ENCODE measurements around the gene DOCK4. TPM values are rescaled to one million over a fixed set of nuclear protein-coding genes. Genes with fewer than 3 reads are reported as not detected.
A peak's percentile ranks its signal among the peaks of the same experiment; 100 is the strongest.

The DOCK4 gene
- total and polyA plus RNA-seq, 7 donors: 3.0 to 28.5 (median 14.1) TPM

DNA sequence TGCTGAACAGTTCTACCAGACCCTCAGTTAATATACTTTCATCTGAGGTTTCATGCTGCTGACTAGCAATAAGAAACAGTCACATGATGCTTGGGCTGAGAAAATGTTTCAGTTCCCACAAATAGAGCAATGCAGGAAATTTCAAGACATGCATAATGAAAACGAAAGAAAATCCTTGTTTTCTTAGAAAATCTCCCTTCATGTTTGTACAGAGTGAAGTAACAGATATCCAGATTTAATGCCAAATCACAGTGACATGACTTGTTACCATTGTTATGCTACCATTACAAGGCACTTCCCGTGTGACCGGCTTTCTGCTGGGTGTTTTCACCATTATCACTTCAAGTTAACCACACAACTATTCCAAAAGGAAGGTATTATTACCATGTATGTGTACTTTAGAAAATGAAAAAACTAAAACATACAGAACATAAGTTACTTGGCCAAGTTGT lies 121.7 kb downstream of the DOCK4 start:
- WGBS, 2 donors: 43 to 73% methylated on average over 3 of the region's 3 CpGs
- Histone ChIP-seq H3K4me3 (no peak overlapping the region), H3K27me3 (no peaks in the 10 kb centered on the region)

GRCh38 chr7:112083776-112084355 lies 122.3 kb downstream of the DOCK4 start:
- Histone ChIP-seq H3K27ac (no peak overlapping the region), H3K36me3 (no peaks in the 10 kb centered on the region), H3K27me3 (no peaks in the 10 kb centered on the region), H3K4me1 (peaks cover 0 to 6% (median 2%) of the 10 kb centered on the region in 4 donors), H3K9me3 (no peaks in the 10 kb centered on the region), H3K4me3 (no peak overlapping the region)
- WGBS, 2 donors: 93 to 94% methylated on average over 7 of the region's 7 CpGs
- no peak for DNase-seq
- no peak for TF ChIP-seq POLR2A (IDR thresholded peaks at IDR 0.05)
- no peak for TF ChIP-seq EP300 (IDR thresholded peaks at IDR 0.05)
- TF ChIP-seq, protein P1, sequence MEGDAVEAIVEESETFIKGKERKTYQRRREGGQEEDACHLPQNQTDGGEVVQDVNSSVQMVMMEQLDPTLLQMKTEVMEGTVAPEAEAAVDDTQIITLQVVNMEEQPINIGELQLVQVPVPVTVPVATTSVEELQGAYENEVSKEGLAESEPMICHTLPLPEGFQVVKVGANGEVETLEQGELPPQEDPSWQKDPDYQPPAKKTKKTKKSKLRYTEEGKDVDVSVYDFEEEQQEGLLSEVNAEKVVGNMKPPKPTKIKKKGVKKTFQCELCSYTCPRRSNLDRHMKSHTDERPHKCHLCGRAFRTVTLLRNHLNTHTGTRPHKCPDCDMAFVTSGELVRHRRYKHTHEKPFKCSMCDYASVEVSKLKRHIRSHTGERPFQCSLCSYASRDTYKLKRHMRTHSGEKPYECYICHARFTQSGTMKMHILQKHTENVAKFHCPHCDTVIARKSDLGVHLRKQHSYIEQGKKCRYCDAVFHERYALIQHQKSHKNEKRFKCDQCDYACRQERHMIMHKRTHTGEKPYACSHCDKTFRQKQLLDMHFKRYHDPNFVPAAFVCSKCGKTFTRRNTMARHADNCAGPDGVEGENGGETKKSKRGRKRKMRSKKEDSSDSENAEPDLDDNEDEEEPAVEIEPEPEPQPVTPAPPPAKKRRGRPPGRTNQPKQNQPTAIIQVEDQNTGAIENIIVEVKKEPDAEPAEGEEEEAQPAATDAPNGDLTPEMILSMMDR (IDR thresholded peaks at IDR 0.05): no peak
- no peak for TF ChIP-seq POLR2AphosphoS5 (IDR thresholded peaks at IDR 0.05)
- intact Hi-C loops (cut with DNase I): no loop called here

More for the DNA sequence above, 121.7 kb downstream of the DOCK4 start:
- H3K27ac ChIP-seq: peak overlapping the region in 2 of 4 donors; percentile 48 to 50
- no peaks in the 10 kb centered on the region for H3K9me3 ChIP-seq
- TF ChIP-seq, protein P1 (IDR thresholded peaks at IDR 0.05): no peak
- no peak for TF ChIP-seq POLR2A (IDR thresholded peaks at IDR 0.05)
- no peak for TF ChIP-seq POLR2AphosphoS5 (IDR thresholded peaks at IDR 0.05)
- no peak for TF ChIP-seq EP300 (IDR thresholded peaks at IDR 0.05)
- DNase-seq: no peak
- peaks cover 0 to 6% (median 2%) of the 10 kb centered on the region in 4 donors for H3K4me1 ChIP-seq
- H3K36me3 ChIP-seq: no peaks in the 10 kb centered on the region
- intact Hi-C loops (cut with DNase I): no loop called here

DNA sequence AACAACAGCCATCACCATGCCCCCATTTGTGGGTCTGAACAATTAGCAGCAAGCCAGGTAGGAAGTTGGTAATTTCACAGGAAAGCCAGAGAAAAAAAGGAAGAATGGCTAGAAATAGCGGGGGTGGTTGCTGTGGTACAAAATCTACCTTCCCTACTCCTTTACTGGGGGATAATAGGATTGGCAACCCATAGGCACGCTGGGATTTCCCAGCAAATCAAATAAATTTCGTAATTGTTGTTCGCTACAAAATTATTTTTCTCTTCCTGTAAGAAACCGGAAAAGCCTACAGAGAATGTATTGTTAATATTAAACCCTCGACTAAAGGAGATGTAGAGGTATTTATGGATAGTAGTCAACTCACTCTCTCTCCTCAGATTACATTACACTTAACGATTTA lies 123.9 kb downstream of the DOCK4 start:
- no peak for TF ChIP-seq POLR2AphosphoS5 (IDR thresholded peaks at IDR 0.05)
- TF ChIP-seq POLR2A (IDR thresholded peaks at IDR 0.05): no peak
- no peak for TF ChIP-seq EP300 (IDR thresholded peaks at IDR 0.05)
- TF ChIP-seq, protein P1 (IDR thresholded peaks at IDR 0.05): no peak
- peak overlapping the region in 2 of 4 donors; percentile 18 to 35 for H3K27ac ChIP-seq

DNA sequence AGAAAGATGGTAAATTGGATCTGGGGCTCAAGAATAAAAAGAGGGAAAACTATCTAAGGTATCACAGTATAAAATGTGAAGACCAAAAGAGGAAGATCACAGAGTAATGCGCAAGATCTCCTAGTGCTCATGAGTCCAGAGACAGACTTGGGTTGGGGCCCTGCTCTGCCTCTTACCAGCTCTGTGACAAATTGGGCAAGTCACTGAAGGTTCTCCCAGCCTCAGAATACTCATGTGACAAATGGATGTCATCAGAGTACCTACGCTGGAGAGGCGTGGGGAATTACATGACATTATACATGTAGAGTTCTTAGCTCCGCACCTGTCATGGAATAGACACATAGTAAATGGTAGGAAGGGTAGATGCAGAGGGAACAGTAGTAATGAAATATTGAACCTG lies 124.4 kb downstream of the DOCK4 start:
- Histone ChIP-seq H3K9me3 (no peaks in the 10 kb centered on the region), H3K27ac (peak overlapping the region in 2 of 4 donors; percentile 35 to 48), H3K4me1 (no peaks in the 10 kb centered on the region), H3K36me3 (no peaks in the 10 kb centered on the region), H3K4me3 (no peak overlapping the region), H3K27me3 (no peaks in the 10 kb centered on the region)
- DNase-seq: no peak
- TF ChIP-seq EP300 (IDR thresholded peaks at IDR 0.05) (peak in 1 of 4 donors; percentile 66), POLR2AphosphoS5 (IDR thresholded peaks at IDR 0.05) (peak in 1 of 4 donors; percentile 57)
- TF ChIP-seq, protein P1 (IDR thresholded peaks at IDR 0.05): no peak
- WGBS, 2 donors: 94 to 96% methylated on average over 4 of the region's 4 CpGs
- intact Hi-C loops (cut with DNase I): no loop called here

More for the DNA sequence above, 123.9 kb downstream of the DOCK4 start:
- intact Hi-C loops (cut with DNase I): no loop called here
- no peaks in the 10 kb centered on the region for H3K36me3 ChIP-seq
- DNase-seq: no peak
- H3K9me3 ChIP-seq: no peaks in the 10 kb centered on the region
- no peak overlapping the region for H3K4me3 ChIP-seq
- H3K4me1 ChIP-seq: no peaks in the 10 kb centered on the region
- WGBS, 2 donors: 81 to 89% methylated on average over 7 of the region's 7 CpGs
- no peaks in the 10 kb centered on the region for H3K27me3 ChIP-seq

- intact Hi-C loops (cut with DNase I): no loop called here
- no peaks in the 10 kb centered on the region for H3K36me3 ChIP-seq
- H3K9me3 ChIP-seq: no peaks in the 10 kb centered on the region
- peak overlapping the region in 2 of 4 donors; percentile 21 to 48 for H3K27ac ChIP-seq
- H3K4me3 ChIP-seq: no peak overlapping the region
- H3K4me1 ChIP-seq: no peaks in the 10 kb centered on the region
- DNase-seq: no peak
- 62 to 82% methylated on average over 8 of the region's 8 CpGs for WGBS, 2 donors
- no peak for TF ChIP-seq EP300 (IDR thresholded peaks at IDR 0.05)
- no peak for TF ChIP-seq POLR2A (IDR thresholded peaks at IDR 0.05)
- TF ChIP-seq, protein P1 (IDR thresholded peaks at IDR 0.05): no peak
- TF ChIP-seq POLR2AphosphoS5 (IDR thresholded peaks at IDR 0.05): no peak
- no peaks in the 10 kb centered on the region for H3K27me3 ChIP-seq
These were observed 125.2 kb downstream of the DOCK4 start for GRCh38 chr7:112080978-112081377.
